IMR-90 (cell line): ENCODE data around the gene MYLK4. TPM values are rescaled to one million over a fixed set of nuclear protein-coding genes. Genes with fewer than 3 reads are reported as not detected.

Experiments used
- ATAC-seq: fragments of 200-7000 bp; cut with Tn5 transposase; 2 replicates; pipeline ENCODE4 v1.9.1; 2020; ENCODE audit warnings: low read depth, mild to moderate bottlenecking, moderate library complexity
- BruUV-seq: library from RNA; stranded (reverse); fragments of 400-500 nt; replicated peaks from 2 replicates; lab custom pipeline; 2021; lab: Mats Ljungman, UMichigan
- CTCF ChIA-PET: fragments of 300-600 bp; formaldehyde crosslinking; extraction: SDS; loops from one replicate; lab custom pipeline; 2021; ENCODE audit warnings: antibody characterized with exemption; lab: Yijun Ruan, JAX
- POLR2A ChIA-PET: fragments of 300-600 bp; sonication (Branson Sonifier 250); formaldehyde crosslinking; loops from one replicate; lab custom pipeline; 2022; ENCODE audit warnings: antibody characterized with exemption; ENCODE audit not compliant: unreplicated experiment; lab: Charles Lee
- DNase-seq: peaks from one replicate; pipeline ENCODE4 v3.0.0; 2013
- H2AFZ ChIP-seq: replicated peaks from 2 replicates; pipeline ENCODE3; 2013; ENCODE audit warnings: low read length, mild to moderate bottlenecking; ENCODE audit not compliant: poor library complexity
- H2AK5ac ChIP-seq: 2 replicates; pipeline ENCODE4 v1.6.1; 2013; ENCODE audit warnings: low read depth, low read length, inconsistent platforms
- H2AK9ac ChIP-seq: replicated peaks from 2 replicates; pipeline ENCODE3; 2013; ENCODE audit warnings: mild to moderate bottlenecking, low read depth, low read length, moderate library complexity; ENCODE audit not compliant: poor library complexity
- H2BK120ac ChIP-seq: 2 replicates; pipeline ENCODE4 v1.6.1; 2013; ENCODE audit warnings: low read depth, low read length, inconsistent platforms
- H2BK15ac ChIP-seq: 3 replicates; pipeline ENCODE4 v1.6.1; 2013; ENCODE audit warnings: low read depth, low read length, inconsistent platforms
- H2BK20ac ChIP-seq: 2 replicates; pipeline ENCODE4 v1.6.1; 2013; ENCODE audit warnings: low read depth, mild to moderate bottlenecking, inconsistent platforms, low read length, moderate library complexity
- H2BK5ac ChIP-seq: 2 replicates; pipeline ENCODE4 v1.6.1; 2013; ENCODE audit warnings: mild to moderate bottlenecking, low read depth, low read length, inconsistent platforms; ENCODE audit not compliant: poor library complexity, severe bottlenecking
- H3K14ac ChIP-seq: replicated peaks from 2 replicates; pipeline ENCODE4 v1.6.1; 2013; ENCODE audit warnings: low read depth, low read length, inconsistent platforms
- H3K18ac ChIP-seq: 2 replicates; pipeline ENCODE4 v1.6.1; 2013; ENCODE audit warnings: low read depth, low read length, control low read depth
- H3K23ac ChIP-seq: 2 replicates; pipeline ENCODE4 v1.6.1; 2013; ENCODE audit warnings: low read depth, low read length, inconsistent platforms
- H3K27ac ChIP-seq: 2 replicates; pipeline ENCODE4 v1.5.1; 2013; ENCODE audit warnings: mild to moderate bottlenecking, control low read depth, low read length; ENCODE audit not compliant: insufficient read depth
- H3K27me3 ChIP-seq: 2 replicates; pipeline ENCODE4 v1.6.1; 2013; ENCODE audit warnings: low read length; ENCODE audit not compliant: control insufficient read depth, insufficient read depth
- H3K36me3 ChIP-seq: 2 replicates; pipeline ENCODE4 v1.6.1; 2013; ENCODE audit warnings: low read length, mixed read lengths; ENCODE audit not compliant: control insufficient read depth, insufficient read depth
- H3K4ac ChIP-seq: 2 replicates; pipeline ENCODE4 v1.6.1; 2013; ENCODE audit warnings: low read depth, low read length, inconsistent platforms
- H3K4me1 ChIP-seq: 2 replicates; pipeline ENCODE4 v1.6.1; 2013; ENCODE audit warnings: low read length, mixed read lengths; ENCODE audit not compliant: control insufficient read depth, insufficient read depth
- H3K4me2 ChIP-seq: 2 replicates; pipeline ENCODE4 v1.6.1; 2013; ENCODE audit warnings: low read depth, mild to moderate bottlenecking, control low read depth, low read length, moderate library complexity
- H3K4me3 ChIP-seq: 2 replicates; pipeline ENCODE4 v1.5.1; 2013; ENCODE audit warnings: low read depth, mild to moderate bottlenecking, control low read depth, low read length, moderate library complexity; ENCODE audit not compliant: insufficient read depth
- H3K56ac ChIP-seq: 2 replicates; pipeline ENCODE4 v1.6.1; 2013; ENCODE audit warnings: low read length, inconsistent platforms; ENCODE audit not compliant: insufficient read depth; ENCODE audit errors: extremely low read depth
- H3K79me1 ChIP-seq, 2 experiments: 2 replicates each; pipeline ENCODE4 v1.6.1; 2013; ENCODE audit warnings: low read length in 2 of 2, inconsistent platforms in 1 of 2, low read depth in 1 of 2
- H3K9ac ChIP-seq: 2 replicates; pipeline ENCODE4 v1.6.1; 2013; ENCODE audit warnings: low read depth, low read length, control low read depth
- H3K9me1 ChIP-seq: 2 replicates; pipeline ENCODE4 v1.6.1; 2013; ENCODE audit warnings: low read length, inconsistent platforms; ENCODE audit not compliant: insufficient read depth
- H3K9me3 ChIP-seq: 2 replicates; pipeline ENCODE4 v1.6.1; 2013; ENCODE audit warnings: low read length; ENCODE audit not compliant: control insufficient read depth, insufficient read depth
- H4K20me1 ChIP-seq: 2 replicates; pipeline ENCODE4 v1.6.1; 2013; ENCODE audit warnings: low read length, inconsistent platforms; ENCODE audit not compliant: insufficient read depth
- H4K5ac ChIP-seq: 2 replicates; pipeline ENCODE4 v1.6.1; 2013; ENCODE audit warnings: mild to moderate bottlenecking, low read depth, low read length, control low read depth
- H4K8ac ChIP-seq, 2 experiments: 2 replicates each; pipeline ENCODE4 v1.6.1; 2013; ENCODE audit warnings: low read depth in 2 of 2, low read length in 2 of 2, control low read depth in 1 of 2, inconsistent platforms in 1 of 2
- H4K91ac ChIP-seq: 2 replicates; pipeline ENCODE4 v1.6.1; 2013; ENCODE audit warnings: low read depth, low read length, inconsistent platforms; ENCODE audit not compliant: insufficient read depth
- CEBPB ChIP-seq: IDR thresholded peaks from 2 replicates; pipeline ENCODE4 v1.6.1; 2012; ENCODE audit warnings: low read depth, low read length, improper control_type of control experiment
- CHD1 ChIP-seq: IDR thresholded peaks from 2 replicates; pipeline ENCODE4 v1.6.1; 2012; ENCODE audit warnings: low read depth, low read length, improper control_type of control experiment
- CTCF ChIP-seq: conservative IDR thresholded peaks from 2 replicates; pipeline ENCODE4 v1.5.1; 2012; ENCODE audit warnings: mild to moderate bottlenecking, low read depth, low read length, improper control_type of control experiment
- MAFK ChIP-seq: IDR thresholded peaks from 2 replicates; pipeline ENCODE4 v1.6.1; 2012; ENCODE audit warnings: low read depth, low read length, improper control_type of control experiment
- MAZ ChIP-seq: IDR thresholded peaks from 2 replicates; pipeline ENCODE4 v1.6.1; 2012; ENCODE audit warnings: low read depth, mild to moderate bottlenecking, low read length, improper control_type of control experiment, moderate library complexity, borderline replicate concordance
- MXI1 ChIP-seq: IDR thresholded peaks from 2 replicates; pipeline ENCODE4 v1.6.1; 2012; ENCODE audit warnings: low read depth, mild to moderate bottlenecking, low read length, moderate library complexity, borderline replicate concordance
- RAD21 ChIP-seq: IDR thresholded peaks from 2 replicates; pipeline ENCODE4 v1.6.1; 2012; ENCODE audit warnings: low read length, improper control_type of control experiment
- RCOR1 ChIP-seq: IDR thresholded peaks from 2 replicates; pipeline ENCODE4 v1.6.1; 2012; ENCODE audit warnings: mild to moderate bottlenecking, low read length, improper control_type of control experiment; ENCODE audit not compliant: insufficient replicate concordance
- RFX5 ChIP-seq: IDR thresholded peaks from 2 replicates; pipeline ENCODE4 v1.8.0; 2012; ENCODE audit warnings: low read depth, mild to moderate bottlenecking, low read length, moderate library complexity
- SMC3 ChIP-seq: fragments of 150-350 bp; IDR thresholded peaks from 2 replicates; pipeline ENCODE4 v1.6.1; 2016; ENCODE audit warnings: low read depth, mild to moderate bottlenecking, antibody characterized with exemption, low read length, moderate library complexity
- USF2 ChIP-seq: fragments of 150-350 bp; IDR thresholded peaks from 2 replicates; pipeline ENCODE4 v1.6.1; 2017; ENCODE audit warnings: mild to moderate bottlenecking, antibody characterized with exemption, low read length, low read depth
- WGBS, 2 experiments: methylation state at CpG; one replicate each; pipeline versions ENCODE4 v1.1.5 to v1.1.7; 2013; ENCODE audit warnings: missing lambda C conversion rate in 2 of 2; ENCODE audit not compliant: insufficient read length in 1 of 2; ENCODE audit errors: extremely low coverage in 2 of 2; 5-methylcytosine and 5-hydroxymethylcytosine counted together
- dilution Hi-C: fragments of 300-500 bp; cut with HindIII; formaldehyde crosslinking; loops from one replicate; pipeline ENCODE4 v1.14.3; 2018; ENCODE audit warnings: low sequenced_read_pairs; ENCODE audit not compliant: unreplicated experiment
- in situ Hi-C: fragments of 300-500 bp; cut with MboI; formaldehyde crosslinking; loops from 3 replicates; pipeline ENCODE4 v1.14.3; 2019; ENCODE audit warnings: low sequenced_read_pairs, inconsistent platforms, mixed read lengths
- intact Hi-C: fragments of 100-400 bp; cut with micrococcal nuclease; formaldehyde crosslinking; loops from 2 replicates; pipeline ENCODE4 v1.10.0; 2022
- polyA plus RNA-seq, 3 experiments: library from polyadenylated mRNA; depleted of rRNA; stranded (reverse); fragments of >200 nt; gene quantifications; 2 replicates each; pipeline ENCODE4 v1.2.3, GENCODE V29; 2012; ENCODE audit warnings: low replicate concordance in 1 of 3
- total RNA-seq: library from RNA; depleted of rRNA; stranded (reverse); fragments of >200 nt; gene quantifications from 2 replicates; pipeline ENCODE4 v1.2.3, GENCODE V29; 2012

The MYLK4 gene
- total and polyA plus RNA-seq, 2 of the 4 experiments (the other 2 are of a cell fraction), result under 0.01 to 0.07 TPM

- H4K8ac ChIP-seq, result no peak overlapping the region
- no peak overlapping the region for H2BK5ac ChIP-seq
- H3K27me3 ChIP-seq, result peaks cover 20% of the 10 kb centered on the region
- WGBS, 2 experiments, result no CpG with 5 or more reads among the region's 4 CpGs
- no peaks in the 10 kb centered on the region for H4K20me1 ChIP-seq
- no peak overlapping the region for H3K18ac ChIP-seq
- no TSS peak for BruUV-seq
- H3K14ac ChIP-seq, result no peak overlapping the region
- no peak overlapping the region for H2BK20ac ChIP-seq
- H4K5ac ChIP-seq, result no peak overlapping the region
- H3K56ac ChIP-seq, result no peak overlapping the region
- dilution Hi-C loops (no loop called here), intact Hi-C loops (no loop called here), in situ Hi-C loops (no loop called here)
- POLR2A ChIA-PET, result no interaction called here
- TF ChIP-seq CHD1 (no peak), SMC3 (no peak), MAZ (no peak), MXI1 (no peak), RFX5 (no peak), CEBPB (no peak), USF2 (no peak), RCOR1 (no peak), CTCF (no peak), RAD21 (no peak), MAFK (no peak)
- CTCF ChIA-PET, result no interaction called here
- H3K9me1 ChIP-seq, result no peaks in the 10 kb centered on the region
- H2AK9ac ChIP-seq, result no peak overlapping the region
- no peak overlapping the region for H3K4ac ChIP-seq
- no peaks in the 10 kb centered on the region for H3K36me3 ChIP-seq
- H3K79me1 ChIP-seq, result no peaks in the 10 kb centered on the region
- ATAC-seq (no peak), DNase-seq (no peak)
- H2BK120ac ChIP-seq, result no peak overlapping the region
- H3K27ac ChIP-seq, result no peak overlapping the region
- no peak overlapping the region for H2BK15ac ChIP-seq
- H3K4me1 ChIP-seq, result no peaks in the 10 kb centered on the region
- H3K9me3 ChIP-seq, result peaks cover 3% of the 10 kb centered on the region; the same call in 1 of the 2 replicates
- H2AK5ac ChIP-seq, result no peak overlapping the region
- H2AFZ ChIP-seq, result no peak overlapping the region
- H3K4me3 ChIP-seq, result no peak overlapping the region
- H3K9ac ChIP-seq, result no peak overlapping the region
- H4K91ac ChIP-seq, result no peak overlapping the region
- H3K23ac ChIP-seq, result no peak overlapping the region
- no peak overlapping the region for H3K4me2 ChIP-seq
Observed at GRCh38 chr6:2617729-2618128, 133.0 kb downstream of the MYLK4 start.
